Heart left ventricle (tissue), 13 donors: Measurements from ENCODE around the gene PPIG.

ENCODE experiments used
- POLR2A ChIP-seq, 2 donors: fragments of 450-650 bp; IDR thresholded peaks; one replicate each; pipeline ENCODE4 v1.6.1; 2017; ENCODE audit warnings: antibody characterized with exemption in 2 of 2, mild to moderate bottlenecking in 2 of 2, moderate library complexity in 2 of 2
- TF ChIP-seq, protein P1 (sequence below), 12 donors: fragments of 200-600 bp; sonication (generic) in 4 of 12; IDR thresholded peaks; one replicate each; pipeline versions ENCODE4 v1.5.0 to v1.8.0; 2018 to 2022; ENCODE audit warnings: antibody characterized with exemption in 12 of 12, mild to moderate bottlenecking in 5 of 12
- donor health status: ischemic (EF 13 %, LVEDD 7.1; RV severe dilation, severe dysfunction).
- donor health status: DM: no; HTN: yes; CAD: no.
- donor health status: DM: no; HTN: no; CAD: no.
- donor health status: ischemic (EF 25% LVEDD 6.9; RV normal size, moderate dysfunction).
- donor health status: ischemic (EF 25% LVEDD 5.7; RV mildly dilated, moderate dysfunction).
- donor health status: ischemic (EF 35%, LVEDD 5.7; RV mildly dilated, moderate dysfunction).
- donor health status: nonischemic (EF 11% LVEDD 7.7; RV severe dilation, severe dysfunction).
- donor health status: DM: yes; HTN: yes; CAD: no.
- donor health status: PGD.
- donor health status: ischemic (EF 29% LVEDD 5.4; RV normal size, mild dysfunction).
- donor health status: nonischemic (EF 23%, LVEDD 6.1; RV moderate dilation, normal function).

GRCh38 chr2:169636440-169637097 is 52.4 kb downstream of the PPIG start:
- TF ChIP-seq, protein P1, sequence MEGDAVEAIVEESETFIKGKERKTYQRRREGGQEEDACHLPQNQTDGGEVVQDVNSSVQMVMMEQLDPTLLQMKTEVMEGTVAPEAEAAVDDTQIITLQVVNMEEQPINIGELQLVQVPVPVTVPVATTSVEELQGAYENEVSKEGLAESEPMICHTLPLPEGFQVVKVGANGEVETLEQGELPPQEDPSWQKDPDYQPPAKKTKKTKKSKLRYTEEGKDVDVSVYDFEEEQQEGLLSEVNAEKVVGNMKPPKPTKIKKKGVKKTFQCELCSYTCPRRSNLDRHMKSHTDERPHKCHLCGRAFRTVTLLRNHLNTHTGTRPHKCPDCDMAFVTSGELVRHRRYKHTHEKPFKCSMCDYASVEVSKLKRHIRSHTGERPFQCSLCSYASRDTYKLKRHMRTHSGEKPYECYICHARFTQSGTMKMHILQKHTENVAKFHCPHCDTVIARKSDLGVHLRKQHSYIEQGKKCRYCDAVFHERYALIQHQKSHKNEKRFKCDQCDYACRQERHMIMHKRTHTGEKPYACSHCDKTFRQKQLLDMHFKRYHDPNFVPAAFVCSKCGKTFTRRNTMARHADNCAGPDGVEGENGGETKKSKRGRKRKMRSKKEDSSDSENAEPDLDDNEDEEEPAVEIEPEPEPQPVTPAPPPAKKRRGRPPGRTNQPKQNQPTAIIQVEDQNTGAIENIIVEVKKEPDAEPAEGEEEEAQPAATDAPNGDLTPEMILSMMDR (IDR thresholded peaks at IDR 0.05) = no peak
- no peak for TF ChIP-seq POLR2A (IDR thresholded peaks at IDR 0.05)
